H1 (cell line): ENCODE measurements around the gene LRRC2.

Source experiments
- BRCA1 ChIP-seq: IDR thresholded peaks from 2 replicates; pipeline ENCODE4 v1.6.1; 2012; ENCODE audit warnings: low read depth, low read length, improper control_type of control experiment
- PHF8 ChIP-seq: fragments of 200-600 bp; sonication (generic); conservative IDR thresholded peaks from 2 replicates; pipeline ENCODE4 v1.7.1; 2012; ENCODE audit warnings: low read depth, mild to moderate bottlenecking, inconsistent platforms, low read length, moderate library complexity
- TAF1 ChIP-seq: IDR thresholded peaks from 2 replicates; pipeline ENCODE4 v1.6.1; 2011; ENCODE audit warnings: mild to moderate bottlenecking, low read depth, low read length
- YY1 ChIP-seq: IDR thresholded peaks from 2 replicates; pipeline ENCODE4 v1.6.1; 2011; ENCODE audit warnings: low read depth, mild to moderate bottlenecking, low read length
- TF ChIP-seq, protein P1 (sequence below), 3 experiments: IDR thresholded peaks; 1 replicate in 2 of 3; 2 replicates in 1 of 3; pipeline versions ENCODE4 v1.5.1 to v1.6.1; 2011; ENCODE audit warnings: low read length in 3 of 3, mild to moderate bottlenecking in 3 of 3, inconsistent platforms in 2 of 3, low read depth in 1 of 3, moderate library complexity in 1 of 3; ENCODE audit not compliant: insufficient read depth in 1 of 3; ENCODE audit errors: control extremely low read depth in 1 of 3
- TF ChIP-seq, protein P2 (sequence below): IDR thresholded peaks from 2 replicates; pipeline ENCODE4 v1.6.1; 2011; ENCODE audit warnings: low read depth, mild to moderate bottlenecking, low read length; ENCODE audit not compliant: insufficient read depth

DNA sequence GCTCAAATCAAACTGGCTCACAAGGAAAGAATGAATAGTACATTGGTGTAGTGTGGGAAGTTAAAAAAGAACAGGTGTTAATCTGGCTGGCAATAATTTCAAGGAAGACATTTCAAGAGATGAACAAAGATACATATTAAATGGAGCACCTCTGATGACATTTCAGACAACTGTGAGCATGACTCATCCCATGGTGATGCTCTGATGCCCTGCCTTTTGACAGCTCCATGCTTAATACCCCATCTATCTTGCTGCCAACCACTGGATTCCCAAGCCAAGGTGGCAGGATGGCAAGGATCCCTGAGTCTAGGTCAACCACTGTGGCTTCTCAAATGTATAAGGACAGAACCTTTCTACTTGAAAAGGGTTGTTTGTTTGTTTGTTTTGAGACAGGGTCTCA, 29.3 kb downstream of the LRRC2 start:
- TF ChIP-seq, protein P1, sequence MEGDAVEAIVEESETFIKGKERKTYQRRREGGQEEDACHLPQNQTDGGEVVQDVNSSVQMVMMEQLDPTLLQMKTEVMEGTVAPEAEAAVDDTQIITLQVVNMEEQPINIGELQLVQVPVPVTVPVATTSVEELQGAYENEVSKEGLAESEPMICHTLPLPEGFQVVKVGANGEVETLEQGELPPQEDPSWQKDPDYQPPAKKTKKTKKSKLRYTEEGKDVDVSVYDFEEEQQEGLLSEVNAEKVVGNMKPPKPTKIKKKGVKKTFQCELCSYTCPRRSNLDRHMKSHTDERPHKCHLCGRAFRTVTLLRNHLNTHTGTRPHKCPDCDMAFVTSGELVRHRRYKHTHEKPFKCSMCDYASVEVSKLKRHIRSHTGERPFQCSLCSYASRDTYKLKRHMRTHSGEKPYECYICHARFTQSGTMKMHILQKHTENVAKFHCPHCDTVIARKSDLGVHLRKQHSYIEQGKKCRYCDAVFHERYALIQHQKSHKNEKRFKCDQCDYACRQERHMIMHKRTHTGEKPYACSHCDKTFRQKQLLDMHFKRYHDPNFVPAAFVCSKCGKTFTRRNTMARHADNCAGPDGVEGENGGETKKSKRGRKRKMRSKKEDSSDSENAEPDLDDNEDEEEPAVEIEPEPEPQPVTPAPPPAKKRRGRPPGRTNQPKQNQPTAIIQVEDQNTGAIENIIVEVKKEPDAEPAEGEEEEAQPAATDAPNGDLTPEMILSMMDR (IDR thresholded peaks at IDR 0.05; ENCODE audit: control extremely low read depth in 1 of 3, insufficient read depth in 1 of 3, low read depth in 1 of 3, low read length in 3 of 3): no peak
- TF ChIP-seq, protein P2, sequence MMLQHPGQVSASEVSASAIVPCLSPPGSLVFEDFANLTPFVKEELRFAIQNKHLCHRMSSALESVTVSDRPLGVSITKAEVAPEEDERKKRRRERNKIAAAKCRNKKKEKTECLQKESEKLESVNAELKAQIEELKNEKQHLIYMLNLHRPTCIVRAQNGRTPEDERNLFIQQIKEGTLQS: no peak
- TF ChIP-seq YY1 (no peak), TAF1 (no peak), PHF8 (no peak), BRCA1 (no peak)
